Keratinocyte (primary cell): ENCODE results near the gene CCDC197.

Source experiments
- EZH2 ChIP-seq: IDR thresholded peaks from one replicate; pipeline ENCODE4 v1.6.1; 2012; ENCODE audit warnings: inconsistent platforms, mild to moderate bottlenecking, low read length, moderate library complexity
- TF ChIP-seq, protein P1 (sequence below), 3 experiments: IDR thresholded peaks in 1 of 3; conservative IDR thresholded peaks in 1 of 3; optimal IDR thresholded peaks in 1 of 3; 2 replicates in 2 of 3; 3 replicates in 1 of 3; pipeline versions ENCODE3 to v1.5.1; 2011; ENCODE audit warnings: low read length in 3 of 3, mild to moderate bottlenecking in 3 of 3, moderate library complexity in 2 of 3, control low read depth in 1 of 3, inconsistent platforms in 1 of 3; ENCODE audit not compliant: insufficient read depth in 2 of 3; ENCODE audit errors: extremely low read depth in 1 of 3

DNA sequence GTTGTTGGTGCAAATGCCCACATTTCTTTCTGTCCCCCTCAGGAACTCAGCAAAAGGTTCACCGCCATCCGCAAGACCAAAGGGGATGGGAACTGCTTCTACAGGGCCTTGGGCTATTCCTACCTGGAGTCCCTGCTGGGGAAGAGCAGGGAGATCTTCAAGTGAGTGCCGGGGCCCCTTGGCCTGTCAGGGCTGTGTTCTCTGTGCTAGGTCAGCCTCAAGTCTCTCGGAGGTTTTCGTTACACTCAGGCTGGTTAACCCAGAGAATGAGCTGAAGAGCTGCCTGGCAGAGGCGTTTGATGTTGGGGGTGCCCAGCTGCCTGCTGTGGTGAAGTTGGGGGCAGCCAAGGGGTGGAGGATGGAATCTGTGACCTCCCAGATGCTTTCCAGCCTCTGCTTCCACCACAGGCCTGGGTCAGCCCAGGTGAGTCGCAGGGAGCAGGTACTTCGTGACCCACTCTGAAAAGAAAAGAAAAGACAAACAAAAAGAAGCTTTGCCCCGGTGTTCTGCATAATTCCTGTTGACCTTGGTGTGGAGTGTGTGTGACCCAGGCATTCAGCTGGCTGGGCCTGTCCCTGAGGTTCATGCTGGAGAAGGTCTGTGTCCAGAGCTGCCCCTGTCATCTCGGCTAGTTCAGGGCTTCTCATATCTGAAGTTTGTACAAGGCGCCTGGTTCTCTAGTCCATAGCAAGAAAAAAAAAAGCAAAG is 42.0 kb downstream of the CCDC197 start:
- TF ChIP-seq, protein P1, sequence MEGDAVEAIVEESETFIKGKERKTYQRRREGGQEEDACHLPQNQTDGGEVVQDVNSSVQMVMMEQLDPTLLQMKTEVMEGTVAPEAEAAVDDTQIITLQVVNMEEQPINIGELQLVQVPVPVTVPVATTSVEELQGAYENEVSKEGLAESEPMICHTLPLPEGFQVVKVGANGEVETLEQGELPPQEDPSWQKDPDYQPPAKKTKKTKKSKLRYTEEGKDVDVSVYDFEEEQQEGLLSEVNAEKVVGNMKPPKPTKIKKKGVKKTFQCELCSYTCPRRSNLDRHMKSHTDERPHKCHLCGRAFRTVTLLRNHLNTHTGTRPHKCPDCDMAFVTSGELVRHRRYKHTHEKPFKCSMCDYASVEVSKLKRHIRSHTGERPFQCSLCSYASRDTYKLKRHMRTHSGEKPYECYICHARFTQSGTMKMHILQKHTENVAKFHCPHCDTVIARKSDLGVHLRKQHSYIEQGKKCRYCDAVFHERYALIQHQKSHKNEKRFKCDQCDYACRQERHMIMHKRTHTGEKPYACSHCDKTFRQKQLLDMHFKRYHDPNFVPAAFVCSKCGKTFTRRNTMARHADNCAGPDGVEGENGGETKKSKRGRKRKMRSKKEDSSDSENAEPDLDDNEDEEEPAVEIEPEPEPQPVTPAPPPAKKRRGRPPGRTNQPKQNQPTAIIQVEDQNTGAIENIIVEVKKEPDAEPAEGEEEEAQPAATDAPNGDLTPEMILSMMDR (optimal IDR thresholded peaks at IDR 0.05 in 1 of 3, IDR thresholded peaks at IDR 0.05 in 1 of 3, conservative IDR thresholded peaks at IDR 0.05 in 1 of 3; ENCODE audit: extremely low read depth in 1 of 3, insufficient read depth in 2 of 3, low read length in 3 of 3) = no peak
- TF ChIP-seq EZH2 = no peak
